K562 (cell line): ENCODE data around the gene TBC1D5. TPM values are rescaled to one million over a fixed set of nuclear protein-coding genes. Genes with fewer than 3 reads are reported as not detected.

ENCODE experiments used
- ATAC-seq: fragments of 200-7000 bp; cut with Tn5 transposase; 3 replicates; pipeline ENCODE4 v1.9.1; 2020; ENCODE audit warnings: moderate library complexity
- BruUV-seq: library from RNA; stranded (reverse); fragments of 400-500 nt; replicated peaks from 2 replicates; lab custom pipeline; 2021; lab: Mats Ljungman, UMichigan
- CTCF ChIA-PET: fragments of 300-600 bp; formaldehyde crosslinking; extraction: SDS; loops from one replicate; lab custom pipeline; 2021; ENCODE audit warnings: low intra/inter-chr PET ratio; lab: Yijun Ruan, JAX
- POLR2A ChIA-PET: fragments of 300-600, 350-650 bp; sonication (Branson Sonifier 250); formaldehyde crosslinking; extraction: SDS; loops from one replicate; lab custom pipeline; 2021; ENCODE audit warnings: antibody characterized with exemption, inconsistent platforms; lab: Yijun Ruan, JAX
- DNase-seq, 4 experiments: peaks; one replicate each; pipeline versions ENCODE4 v3.0.0 to v3.0.0-alpha.2; 2011 to 2018; ENCODE audit warnings: low spot score in 3 of 4, mixed read lengths in 3 of 4; ENCODE audit errors: extremely low read depth in 1 of 4
- FAIRE-seq: peaks from 2 replicates; lab custom pipeline; 2011; peaks lifted over from hg19 to GRCh38; lab: Jason Lieb, UNC
- H2AFZ ChIP-seq: 2 replicates; pipeline ENCODE4 v1.6.0; 2011; ENCODE audit warnings: low read depth, low read length, control low read depth, inconsistent platforms
- H3K27ac ChIP-seq: fragments of 200-600 bp; 3 replicates; pipeline ENCODE4 v1.8.0; 2011; ENCODE audit warnings: low read depth, mild to moderate bottlenecking, control low read depth, inconsistent platforms, low read length, moderate library complexity, mixed read lengths; ENCODE audit errors: extremely low read depth
- H3K27me3 ChIP-seq, 2 experiments: fragments of 300-600 bp in 1 of 2; 2 replicates in 1 of 2; 3 replicates in 1 of 2; pipeline versions ENCODE4 v1.6.0 to v1.8.0; 2011; ENCODE audit warnings: inconsistent platforms in 2 of 2, low read length in 2 of 2, mild to moderate bottlenecking in 1 of 2, mixed read lengths in 1 of 2, moderate library complexity in 1 of 2; ENCODE audit not compliant: control insufficient read depth in 2 of 2, insufficient read depth in 2 of 2
- H3K36me3 ChIP-seq: fragments of 300-600 bp; 3 replicates; pipeline ENCODE4 v1.8.0; 2011; ENCODE audit warnings: mild to moderate bottlenecking, low read length, inconsistent platforms; ENCODE audit not compliant: control insufficient read depth, insufficient read depth
- H3K4me1 ChIP-seq, 2 experiments: fragments of 200-600 bp in 1 of 2; replicated peaks in 1 of 2; 2 replicates in 1 of 2; 3 replicates in 1 of 2; pipeline versions ENCODE4 v1.5.1 to v1.8.0; 2011; ENCODE audit warnings: inconsistent platforms in 2 of 2, low read length in 2 of 2, mild to moderate bottlenecking in 1 of 2, mixed read lengths in 1 of 2, moderate library complexity in 1 of 2; ENCODE audit not compliant: control insufficient read depth in 2 of 2, insufficient read depth in 2 of 2
- H3K4me2 ChIP-seq: 2 replicates; pipeline ENCODE4 v1.6.1; 2011; ENCODE audit warnings: low read length, control low read depth, inconsistent platforms, mixed read lengths; ENCODE audit not compliant: insufficient read depth
- H3K4me3 ChIP-seq: fragments of 200-600 bp; sonication (generic), shearing (Covaris generic); 2 replicates; pipeline ENCODE4 v1.5.1; 2016; ENCODE audit warnings: control low read depth, inconsistent platforms
- H3K79me2 ChIP-seq: fragments of 200-600 bp; 3 replicates; pipeline ENCODE4 v1.8.0; 2011; ENCODE audit warnings: low read length, inconsistent platforms; ENCODE audit not compliant: control insufficient read depth, insufficient read depth
- H3K9ac ChIP-seq, 2 experiments: 2 replicates each; pipeline versions ENCODE4 v1.6.0 to v1.6.1; 2011; ENCODE audit warnings: low read depth in 2 of 2, low read length in 2 of 2, control low read depth in 1 of 2, inconsistent platforms in 1 of 2, mild to moderate bottlenecking in 1 of 2, mixed read lengths in 1 of 2; ENCODE audit not compliant: insufficient read depth in 1 of 2
- H3K9me1 ChIP-seq: one replicate; pipeline ENCODE4 v1.6.0; 2011; ENCODE audit warnings: inconsistent platforms, mild to moderate bottlenecking, low read length, moderate library complexity; ENCODE audit not compliant: control insufficient read depth, insufficient read depth
- H3K9me3 ChIP-seq: replicated peaks from 2 replicates; pipeline ENCODE4 v1.5.1; 2011; ENCODE audit warnings: low read depth, low read length, inconsistent platforms; ENCODE audit not compliant: control insufficient read depth, insufficient read depth
- H4K20me1 ChIP-seq: replicated peaks from 2 replicates; pipeline ENCODE4 v1.6.1; 2011; ENCODE audit warnings: low read length, inconsistent platforms, mixed read lengths; ENCODE audit not compliant: control insufficient read depth, insufficient read depth
- BDP1 ChIP-seq: IDR thresholded peaks from 3 replicates; pipeline ENCODE4 v1.6.1; 2011; ENCODE audit not compliant: insufficient read length, insufficient read depth
- ETV1 ChIP-seq: fragments of 450-650 bp; conservative IDR thresholded peaks from 2 replicates; pipeline ENCODE4 v1.6.1; 2016; ENCODE audit warnings: missing genetic modification characterization, control low read depth, low read depth, missing compliant biosample characterization
- EWSR1 ChIP-seq: fragments of 450-650 bp; IDR thresholded peaks from 2 replicates; pipeline ENCODE4 v1.6.1; 2018; ENCODE audit warnings: borderline replicate concordance, mild to moderate bottlenecking, low read depth, moderate library complexity; ENCODE audit not compliant: partially characterized antibody
- HNRNPH1 ChIP-seq: fragments of 200-400 bp; formaldehyde crosslinking; optimal IDR thresholded peaks from 2 replicates; pipeline ENCODE3; 2017; ENCODE audit warnings: low read depth, mild to moderate bottlenecking, low read length, moderate library complexity
- HNRNPL ChIP-seq: fragments of 200-400 bp; formaldehyde crosslinking; IDR thresholded peaks from 2 replicates; pipeline ENCODE4 v1.6.1; 2017; ENCODE audit warnings: low read depth, mild to moderate bottlenecking, low read length
- LARP7 ChIP-seq: fragments of 450-650 bp; IDR thresholded peaks from 2 replicates; pipeline ENCODE4 v1.6.1; 2016
- MEIS2 ChIP-seq: fragments of 450-650 bp; IDR thresholded peaks from 2 replicates; pipeline ENCODE4 v1.6.1; 2014; ENCODE audit warnings: mild to moderate bottlenecking; ENCODE audit not compliant: partially characterized antibody
- MYC ChIP-seq, 2 experiments: fragments of 250-450 bp in 1 of 2; sonication (Bioruptor Pico) in 1 of 2; IDR thresholded peaks; 2 replicates each; pipeline versions ENCODE4 v1.5.1 to v1.6.1; 2012 to 2021; ENCODE audit warnings: low read depth in 2 of 2, borderline replicate concordance in 1 of 2, improper control_type of control experiment in 1 of 2, low read length in 1 of 2, mild to moderate bottlenecking in 1 of 2, moderate library complexity in 1 of 2
- NONO ChIP-seq, 2 experiments: fragments of 200-400 bp in 1 of 2; fragments of 450-650 bp in 1 of 2; formaldehyde crosslinking in 1 of 2; IDR thresholded peaks; 2 replicates each; pipeline ENCODE4 v1.6.1; 2017; ENCODE audit warnings: low read depth in 2 of 2, mild to moderate bottlenecking in 2 of 2, moderate library complexity in 2 of 2, low read length in 1 of 2
- POLR2A ChIP-seq: fragments of 450-650 bp; conservative IDR thresholded peaks from 2 replicates; pipeline ENCODE4 v1.6.1; 2016
- PRPF4 ChIP-seq: fragments of 200-400 bp; formaldehyde crosslinking; IDR thresholded peaks from one replicate; pipeline ENCODE4 v1.6.1; 2017; ENCODE audit warnings: low read length, low read depth, mild to moderate bottlenecking; ENCODE audit not compliant: insufficient read depth, poor library complexity, severe bottlenecking
- RFX5 ChIP-seq: IDR thresholded peaks from 2 replicates; pipeline ENCODE4 v1.6.1; 2011; ENCODE audit warnings: low read depth, mild to moderate bottlenecking, improper control_type of control experiment, low read length
- SRSF9 ChIP-seq: fragments of 200-400 bp; formaldehyde crosslinking; IDR thresholded peaks from 2 replicates; pipeline ENCODE4 v1.6.1; 2017; ENCODE audit warnings: low read depth, low read length, borderline replicate concordance
- STAT5B ChIP-seq: fragments of 250-450 bp; sonication (Bioruptor Pico); IDR thresholded peaks from 2 replicates; pipeline ENCODE4 v1.8.0; 2021; ENCODE audit warnings: mild to moderate bottlenecking, inconsistent platforms
- XRCC4 ChIP-seq: IDR thresholded peaks from one replicate; pipeline ENCODE4 v1.6.1; 2011; ENCODE audit not compliant: insufficient read depth, insufficient read length; ENCODE audit errors: extremely low read depth
- XRCC5 ChIP-seq: fragments of 200-400 bp; formaldehyde crosslinking; IDR thresholded peaks from 2 replicates; pipeline ENCODE4 v1.6.1; 2017; ENCODE audit warnings: low read depth, mild to moderate bottlenecking, low read length
- WGBS: fragments of 100-300 bp; shearing (Covaris generic); methylation state at CpG from one replicate; pipeline ENCODE4 v1.1.6; 2016; ENCODE audit warnings: low coverage, mixed read lengths; ENCODE audit not compliant: insufficient coverage; ENCODE audit errors: missing lambda C conversion rate; 5-methylcytosine and 5-hydroxymethylcytosine counted together
- in situ Hi-C: fragments of 300-500 bp; cut with MboI; formaldehyde crosslinking; loops from 4 replicates; pipeline ENCODE4 v1.15.0; 2018; ENCODE audit warnings: inconsistent platforms, mixed read lengths
- intact Hi-C: fragments of 100-400 bp; cut with micrococcal nuclease; formaldehyde crosslinking; loops from 2 replicates; pipeline ENCODE4 v1.14.2; 2022
- polyA plus RNA-seq, 8 experiments: library from polyadenylated mRNA; depleted of rRNA in 4 of 8; stranded (reverse) in 5 of 8; unstranded in 3 of 8; fragments of >200 nt; fragmentation: Nextera tagmentation in 2 of 8; fragmentation: Illumina TruSeq in 1 of 8; extraction: Ambion mirVana in 2 of 8; extraction: Trizol in 1 of 8; gene quantifications; 2 replicates each; pipeline versions ENCODE4 v1.2.1 to v1.2.3, GENCODE V29; 2011 to 2014; ENCODE audit warnings: inconsistent platforms in 1 of 8, missing spikeins in 1 of 8
- total RNA-seq, 7 experiments: library from RNA; depleted of rRNA in 6 of 7; stranded (reverse); fragments of >200 nt in 6 of 7; fragmentation: Illumina TruSeq in 2 of 7; extraction: Trizol in 2 of 7; gene quantifications; 2 replicates each; pipeline versions ENCODE4 v1.2.1 to v1.2.3, GENCODE V29; 2011 to 2021; ENCODE audit warnings: low replicate concordance in 1 of 7
- TF ChIP-seq, protein P1 (sequence below): fragments of 200-800 bp; sonication (Bioruptor generic); IDR thresholded peaks from 2 replicates; pipeline ENCODE4 v1.6.1; 2017; ENCODE audit warnings: missing genetic modification characterization, missing compliant biosample characterization
- TF ChIP-seq, protein P2 (sequence below): fragments of 450-650 bp; IDR thresholded peaks from 2 replicates; pipeline ENCODE4 v1.6.1; 2016; ENCODE audit warnings: antibody characterized with exemption

Gene TBC1D5
- total and polyA plus RNA-seq, 9 of the 15 experiments (the other 6 are each of a cell fraction or from before 2014, with no cell fraction given): 2.9 to 38.1 (median 25.6) TPM

DNA sequence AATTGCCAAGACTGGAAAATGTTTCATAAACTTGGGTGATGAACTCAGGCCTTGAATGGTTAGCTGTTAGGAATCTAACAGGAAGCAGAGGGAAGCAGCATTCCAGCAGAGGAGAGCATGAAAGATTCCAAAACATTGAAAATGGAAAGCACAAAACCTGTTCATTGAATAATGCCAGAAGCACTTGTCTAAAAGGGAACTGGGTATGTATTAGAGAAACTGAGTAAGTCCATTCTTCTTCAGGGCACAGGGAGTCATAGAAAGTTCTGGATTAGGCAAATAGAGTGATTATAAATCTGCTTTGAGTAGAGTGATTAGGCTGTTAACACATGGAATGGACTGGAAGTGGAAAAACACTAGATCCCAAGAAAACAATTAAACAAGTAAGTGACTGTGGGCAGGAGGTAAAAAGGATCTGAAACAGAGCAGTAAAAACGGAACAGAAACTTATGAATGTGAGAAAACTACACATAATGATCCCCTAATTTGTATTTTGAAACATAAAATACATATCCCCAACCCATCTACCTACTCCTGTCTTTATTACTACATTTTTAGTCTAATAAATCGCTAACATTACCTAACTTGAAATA, 343.4 kb downstream of the TBC1D5 start:
- WGBS: 8% methylated on average over 2 of the region's 2 CpGs

More for the DNA sequence above, 343.4 kb downstream of the TBC1D5 start:
- Histone ChIP-seq H3K27ac (no peak overlapping the region), H3K4me1 (no peaks in the 10 kb centered on the region), H3K9me3 (no peaks in the 10 kb centered on the region), H3K4me3 (no peak overlapping the region), H3K27me3 (no peaks in the 10 kb centered on the region), H2AFZ (no peak overlapping the region), H3K79me2 (no peaks in the 10 kb centered on the region), H3K9me1 (no peaks in the 10 kb centered on the region), H3K4me2 (no peak overlapping the region), H3K9ac (no peak overlapping the region), H3K36me3 (no peaks in the 10 kb centered on the region), H4K20me1 (no peaks in the 10 kb centered on the region)
- ATAC-seq (no peak), DNase-seq (no peak), FAIRE-seq (no peak)
- ChIA-PET CTCF (no interaction called here), POLR2A (no interaction called here)
- BruUV-seq: no TSS peak
- intact Hi-C loops (no loop called here), in situ Hi-C loops (no loop called here)
- TF ChIP-seq POLR2A (no peak), XRCC5 (no peak), STAT5B (CRISPR knock-in tag) (no peak), LARP7 (no peak), NONO (IDR thresholded peaks at IDR 0.05; ENCODE audit: low read depth in 2 of 2, low read length in 1 of 2) (no peak), XRCC4 (no peak), RFX5 (no peak), PRPF4 (no peak), SRSF9 (no peak), EWSR1 (no peak), BDP1 (no peak), HNRNPL (no peak), HNRNPH1 (no peak), MYC (IDR thresholded peaks at IDR 0.05; ENCODE audit: low read depth, low read length) (no peak), MYC (CRISPR knock-in tag; IDR thresholded peaks at IDR 0.05; ENCODE audit: borderline replicate concordance, low read depth) (no peak), ETV1 (tag) (no peak), MEIS2 (no peak)
- TF ChIP-seq, protein P1, sequence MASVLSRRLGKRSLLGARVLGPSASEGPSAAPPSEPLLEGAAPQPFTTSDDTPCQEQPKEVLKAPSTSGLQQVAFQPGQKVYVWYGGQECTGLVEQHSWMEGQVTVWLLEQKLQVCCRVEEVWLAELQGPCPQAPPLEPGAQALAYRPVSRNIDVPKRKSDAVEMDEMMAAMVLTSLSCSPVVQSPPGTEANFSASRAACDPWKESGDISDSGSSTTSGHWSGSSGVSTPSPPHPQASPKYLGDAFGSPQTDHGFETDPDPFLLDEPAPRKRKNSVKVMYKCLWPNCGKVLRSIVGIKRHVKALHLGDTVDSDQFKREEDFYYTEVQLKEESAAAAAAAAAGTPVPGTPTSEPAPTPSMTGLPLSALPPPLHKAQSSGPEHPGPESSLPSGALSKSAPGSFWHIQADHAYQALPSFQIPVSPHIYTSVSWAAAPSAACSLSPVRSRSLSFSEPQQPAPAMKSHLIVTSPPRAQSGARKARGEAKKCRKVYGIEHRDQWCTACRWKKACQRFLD: no peak
- TF ChIP-seq, protein P2, sequence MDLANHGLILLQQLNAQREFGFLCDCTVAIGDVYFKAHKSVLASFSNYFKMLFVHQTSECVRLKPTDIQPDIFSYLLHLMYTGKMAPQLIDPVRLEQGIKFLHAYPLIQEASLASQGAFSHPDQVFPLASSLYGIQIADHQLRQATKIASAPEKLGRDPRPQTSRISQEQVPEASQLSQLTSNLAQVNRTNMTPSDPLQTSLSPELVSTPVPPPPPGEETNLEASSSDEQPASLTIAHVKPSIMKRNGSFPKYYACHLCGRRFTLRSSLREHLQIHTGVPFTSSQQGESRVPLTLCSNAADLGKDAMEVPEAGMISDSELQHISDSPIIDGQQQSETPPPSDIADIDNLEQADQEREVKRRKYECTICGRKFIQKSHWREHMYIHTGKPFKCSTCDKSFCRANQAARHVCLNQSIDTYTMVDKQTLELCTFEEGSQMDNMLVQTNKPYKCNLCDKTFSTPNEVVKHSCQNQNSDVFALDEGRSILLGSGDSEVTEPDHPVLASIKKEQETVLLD: no peak
